Measurements from ENCODE around the gene PTCD2.

DNA sequence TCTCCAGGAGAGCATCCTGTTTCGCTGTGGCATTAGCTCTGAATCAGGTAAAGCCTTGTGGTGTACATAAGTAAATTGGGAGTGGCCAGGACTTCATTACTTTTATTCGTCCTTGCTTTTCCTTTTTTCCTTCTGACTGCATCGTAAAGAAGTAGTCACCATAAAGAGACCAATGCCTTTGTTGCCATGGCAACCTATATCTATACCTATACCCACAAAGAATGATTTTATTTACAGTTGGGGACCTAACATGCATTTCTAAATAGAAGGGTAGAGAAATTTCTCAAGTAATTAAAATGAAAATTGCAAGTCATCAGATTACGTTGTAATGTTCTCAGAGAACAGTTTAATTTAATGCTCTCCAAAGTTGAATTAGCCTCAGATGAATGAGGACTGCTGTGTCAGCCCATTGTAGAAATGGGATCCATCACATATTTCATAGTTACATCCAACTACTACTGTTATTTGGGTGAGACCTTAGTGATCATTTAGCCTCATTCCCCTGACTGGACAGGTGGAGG, 18.6 kb downstream of the PTCD2 start:
- TF ChIP-seq CTCF (IDR thresholded peaks at IDR 0.05) (no peak), POLR2A (IDR thresholded peaks at IDR 0.05) (no peak), EP300 (IDR thresholded peaks at IDR 0.05) (no peak)
